ENCODE measurements around the gene ECT2. TPM values are rescaled to one million over a fixed set of nuclear protein-coding genes. Genes with fewer than 3 reads are reported as not detected.

Gene ECT2
- total RNA-seq: 9.3 and 16.1 TPM in 2 replicates

GRCh38 chr3:172750368-172751174, at the start of gene ECT2:
Gene ECT2, plus strand, starts transcription at chr3:172750726. Its CDS starts 3,805 bp downstream, at chr3:172754531.

GRCh38 chr3:172710664-172711453, 39.7 kb upstream of the ECT2 start, which contains the start of gene NCEH1:
Gene NCEH1, minus strand, starts transcription at chr3:172711067. Its CDS starts 83 bp downstream, at chr3:172710984.

Other genes with a start within 250 kb of the ECT2 start
- 7.9 and 191 TPM in 2 replicates for gene TNFSF10, start 227.3 kb upstream of the ECT2 start, total RNA-seq
- 4.8 and 10.3 TPM in 2 replicates for gene NCEH1, start 39.7 kb upstream of the ECT2 start, total RNA-seq